Endothelial cell of umbilical vein (primary cell): ENCODE data around the gene UBA6. TPM values are rescaled to one million over a fixed set of nuclear protein-coding genes. Genes with fewer than 3 reads are reported as not detected.

Source experiments
- BruUV-seq: library from RNA; stranded (reverse); fragments of 400-500 nt; replicated peaks from 2 replicates; lab custom pipeline; 2021; lab: Mats Ljungman, UMichigan
- CTCF ChIA-PET: fragments of 300-600, 350-600 bp; sonication (Branson Sonifier 250); formaldehyde crosslinking; loops from one replicate; lab custom pipeline; 2021; ENCODE audit warnings: antibody characterized with exemption, inconsistent platforms; lab: Charles Lee
- POLR2A ChIA-PET: fragments of 300-600, 350-600 bp; sonication (Branson Sonifier 250); formaldehyde crosslinking; loops from one replicate; lab custom pipeline; 2021; ENCODE audit warnings: antibody characterized with exemption, inconsistent platforms; lab: Charles Lee
- DNase-seq: peaks from one replicate; pipeline ENCODE4 v3.0.0-alpha.2; 2011; ENCODE audit warnings: low read depth, low spot score
- FAIRE-seq: peaks from 2 replicates; lab custom pipeline; 2011; peaks lifted over from hg19 to GRCh38; lab: Jason Lieb, UNC
- H2AFZ ChIP-seq: 2 replicates; pipeline ENCODE4 v1.6.0; 2012; ENCODE audit warnings: low read depth, low read length, control low read depth, inconsistent platforms
- H3K27ac ChIP-seq: 2 replicates; pipeline ENCODE4 v1.5.1; 2011; ENCODE audit warnings: low read depth, mild to moderate bottlenecking, control low read depth, low read length, moderate library complexity; ENCODE audit not compliant: insufficient read depth
- H3K27me3 ChIP-seq, 2 experiments: 2 replicates each; pipeline versions ENCODE4 v1.6.0 to v1.6.1; 2011; ENCODE audit warnings: low read length in 2 of 2, mixed read lengths in 1 of 2; ENCODE audit not compliant: control insufficient read depth in 2 of 2, insufficient read depth in 2 of 2
- H3K36me3 ChIP-seq, 2 experiments: 2 replicates in 1 of 2; 3 replicates in 1 of 2; pipeline ENCODE4 v1.5.1; 2011; ENCODE audit warnings: low read length in 2 of 2, mild to moderate bottlenecking in 1 of 2, moderate library complexity in 1 of 2; ENCODE audit not compliant: control insufficient read depth in 2 of 2, insufficient read depth in 2 of 2; ENCODE audit errors: extremely low read depth in 1 of 2
- H3K4me1 ChIP-seq: 3 replicates; pipeline ENCODE4 v1.5.1; 2011; ENCODE audit warnings: mild to moderate bottlenecking, low read length; ENCODE audit not compliant: control insufficient read depth, insufficient read depth; ENCODE audit errors: extremely low read depth
- H3K4me2 ChIP-seq: 2 replicates; pipeline ENCODE4 v1.6.1; 2011; ENCODE audit warnings: low read length, control low read depth, mixed read lengths; ENCODE audit not compliant: insufficient read depth
- H3K4me3 ChIP-seq, 3 experiments: fragments of 200-600 bp in 1 of 3; sonication (generic), shearing (Covaris generic) in 1 of 3; replicated peaks in 1 of 3; 2 replicates each; pipeline ENCODE4 v1.5.1; 2011 to 2016; ENCODE audit warnings: control low read depth in 3 of 3, low read length in 3 of 3, mild to moderate bottlenecking in 2 of 3, inconsistent platforms in 1 of 3, low read depth in 1 of 3, moderate library complexity in 1 of 3; ENCODE audit not compliant: insufficient read depth in 1 of 3
- H3K79me2 ChIP-seq: 2 replicates; pipeline ENCODE4 v1.6.0; 2012; ENCODE audit warnings: low read length, inconsistent platforms; ENCODE audit not compliant: control insufficient read depth, insufficient read depth
- H3K9ac ChIP-seq: replicated peaks from 2 replicates; pipeline ENCODE3; 2011; ENCODE audit warnings: low read length, control low read depth; ENCODE audit not compliant: insufficient read depth; ENCODE audit errors: extremely low read depth
- H3K9me1 ChIP-seq: replicated peaks from 3 replicates; pipeline ENCODE4 v1.6.0; 2011; ENCODE audit warnings: mild to moderate bottlenecking, low read length; ENCODE audit not compliant: control insufficient read depth, insufficient read depth; ENCODE audit errors: extremely low read depth
- H3K9me3 ChIP-seq: replicated peaks from 2 replicates; pipeline ENCODE4 v1.5.1; 2012; ENCODE audit warnings: low read length, inconsistent platforms; ENCODE audit not compliant: control insufficient read depth, insufficient read depth
- H4K20me1 ChIP-seq: replicated peaks from 2 replicates; pipeline ENCODE3; 2011; ENCODE audit warnings: mild to moderate bottlenecking, low read length; ENCODE audit not compliant: control insufficient read depth, insufficient read depth; ENCODE audit errors: extremely low read depth
- EZH2 ChIP-seq: IDR thresholded peaks from 2 replicates; pipeline ENCODE4 v1.6.1; 2012; ENCODE audit warnings: borderline replicate concordance, low read depth, mild to moderate bottlenecking, moderate library complexity, low read length, inconsistent platforms; ENCODE audit not compliant: severe bottlenecking
- FOS ChIP-seq: IDR thresholded peaks from 2 replicates; pipeline ENCODE4 v1.6.1; 2011; ENCODE audit warnings: mild to moderate bottlenecking, low read length, moderate library complexity, borderline replicate concordance; ENCODE audit not compliant: insufficient read depth
- GATA2 ChIP-seq: IDR thresholded peaks from 2 replicates; pipeline ENCODE4 v1.7.0; 2011; ENCODE audit warnings: low read depth, mild to moderate bottlenecking, moderate library complexity, mixed read lengths, low read length; ENCODE audit not compliant: insufficient read length, insufficient read depth
- JUN ChIP-seq: IDR thresholded peaks from 2 replicates; pipeline ENCODE4 v1.6.1; 2011; ENCODE audit warnings: borderline replicate concordance, low read depth; ENCODE audit not compliant: insufficient read length, insufficient read depth
- MYC ChIP-seq: IDR thresholded peaks from one replicate; pipeline ENCODE4 v1.6.1; 2011; ENCODE audit warnings: mild to moderate bottlenecking, low read depth, low read length
- POLR2A ChIP-seq: IDR thresholded peaks from 2 replicates; pipeline ENCODE4 v1.6.1; 2012; ENCODE audit warnings: low read depth, mild to moderate bottlenecking, control low read depth, low read length
- POLR2AphosphoS5 ChIP-seq: IDR thresholded peaks from 2 replicates; pipeline ENCODE4 v1.6.1; 2012; ENCODE audit warnings: low read depth, mild to moderate bottlenecking, control low read depth, low read length, moderate library complexity; ENCODE audit not compliant: insufficient read depth
- dilution Hi-C: fragments of 300-500 bp; cut with MboI; formaldehyde crosslinking; loops from one replicate; pipeline ENCODE4 v1.15.0; 2019; ENCODE audit warnings: low sequenced_read_pairs; ENCODE audit not compliant: extremely low pct_ligation_motif_present
- intact Hi-C: fragments of 100-400 bp; cut with micrococcal nuclease; formaldehyde crosslinking; loops from one replicate; pipeline ENCODE4 v1.10.0; 2022
- polyA plus RNA-seq, 4 experiments: library from polyadenylated mRNA; depleted of rRNA in 3 of 4; stranded (reverse) in 3 of 4; unstranded in 1 of 4; fragments of >200 nt; gene quantifications; 2 replicates each; pipeline versions ENCODE4 v1.2.1 to v1.2.3, GENCODE V29; 2011 to 2012; ENCODE audit warnings: missing spikeins in 1 of 4
- total RNA-seq: library from RNA; stranded (reverse); gene quantifications from 2 replicates; pipeline ENCODE4 v1.2.3, GENCODE V29; 2021
- TF ChIP-seq, protein P1 (sequence below): IDR thresholded peaks from 2 replicates; pipeline ENCODE4 v1.6.1; 2011; ENCODE audit not compliant: insufficient read depth, insufficient read length
- TF ChIP-seq, protein P2 (sequence below), 2 donors: IDR thresholded peaks; 1 replicate in 1 of 2; 2 replicates in 1 of 2; pipeline ENCODE4 v1.5.1; 2011; ENCODE audit warnings: low read length in 2 of 2, mild to moderate bottlenecking in 2 of 2, moderate library complexity in 2 of 2, control low read depth in 1 of 2, inconsistent platforms in 1 of 2, low read depth in 1 of 2; ENCODE audit not compliant: insufficient read depth in 1 of 2; ENCODE audit errors: extremely low read depth in 1 of 2

The UBA6 gene
- total and polyA plus RNA-seq, 2 donors (not counting 3 experiments of a cell fraction or from before 2014, with no cell fraction given), result 30.9 to 96.4 TPM

GRCh38 chr4:67580577-67580976, 120.4 kb downstream of the UBA6 start:
- intact Hi-C loops (no loop called here), dilution Hi-C loops (no loop called here)
- Histone ChIP-seq H3K4me2 (no peak overlapping the region), H3K79me2 (no peaks in the 10 kb centered on the region), H3K36me3 (no peaks in the 10 kb centered on the region), H3K27ac (no peak overlapping the region), H2AFZ (no peak overlapping the region), H3K9me1 (no peaks in the 10 kb centered on the region), H3K4me3 (no peak overlapping the region), H3K4me1 (no peaks in the 10 kb centered on the region), H3K9me3 (no peaks in the 10 kb centered on the region), H3K27me3 (no peaks in the 10 kb centered on the region), H4K20me1 (no peaks in the 10 kb centered on the region), H3K9ac (no peak overlapping the region)
- FAIRE-seq (no peak), DNase-seq (no peak)
- no TSS peak for BruUV-seq
- POLR2A ChIA-PET, result no interaction called here
- CTCF ChIA-PET, result no interaction called here
- TF ChIP-seq FOS (no peak), POLR2A (no peak), MYC (no peak), POLR2AphosphoS5 (no peak), JUN (no peak), GATA2 (no peak), EZH2 (no peak)
- TF ChIP-seq, protein P1, sequence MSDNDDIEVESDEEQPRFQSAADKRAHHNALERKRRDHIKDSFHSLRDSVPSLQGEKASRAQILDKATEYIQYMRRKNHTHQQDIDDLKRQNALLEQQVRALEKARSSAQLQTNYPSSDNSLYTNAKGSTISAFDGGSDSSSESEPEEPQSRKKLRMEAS, result no peak
- TF ChIP-seq, protein P2, sequence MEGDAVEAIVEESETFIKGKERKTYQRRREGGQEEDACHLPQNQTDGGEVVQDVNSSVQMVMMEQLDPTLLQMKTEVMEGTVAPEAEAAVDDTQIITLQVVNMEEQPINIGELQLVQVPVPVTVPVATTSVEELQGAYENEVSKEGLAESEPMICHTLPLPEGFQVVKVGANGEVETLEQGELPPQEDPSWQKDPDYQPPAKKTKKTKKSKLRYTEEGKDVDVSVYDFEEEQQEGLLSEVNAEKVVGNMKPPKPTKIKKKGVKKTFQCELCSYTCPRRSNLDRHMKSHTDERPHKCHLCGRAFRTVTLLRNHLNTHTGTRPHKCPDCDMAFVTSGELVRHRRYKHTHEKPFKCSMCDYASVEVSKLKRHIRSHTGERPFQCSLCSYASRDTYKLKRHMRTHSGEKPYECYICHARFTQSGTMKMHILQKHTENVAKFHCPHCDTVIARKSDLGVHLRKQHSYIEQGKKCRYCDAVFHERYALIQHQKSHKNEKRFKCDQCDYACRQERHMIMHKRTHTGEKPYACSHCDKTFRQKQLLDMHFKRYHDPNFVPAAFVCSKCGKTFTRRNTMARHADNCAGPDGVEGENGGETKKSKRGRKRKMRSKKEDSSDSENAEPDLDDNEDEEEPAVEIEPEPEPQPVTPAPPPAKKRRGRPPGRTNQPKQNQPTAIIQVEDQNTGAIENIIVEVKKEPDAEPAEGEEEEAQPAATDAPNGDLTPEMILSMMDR (IDR thresholded peaks at IDR 0.05; ENCODE audit: extremely low read depth in 1 of 2, insufficient read depth in 1 of 2, low read depth in 1 of 2, low read length in 2 of 2), result no peak
